Measurements from ENCODE around the gene SLC25A25. TPM values are rescaled to one million over a fixed set of nuclear protein-coding genes. Genes with fewer than 3 reads are reported as not detected.

SLC25A25 gene
- total RNA-seq, 1 experiment from 2014 or later, result 10.7 TPM

- intact Hi-C loops (cut with micrococcal nuclease; ENCODE audit: unreplicated experiment) (no loop called here), in situ Hi-C loops (cut with HindIII; ENCODE audit: low pct_unique_long_range_greater_than_20kb, low sequenced_read_pairs) (no loop called here)
- ChIA-PET CTCF (no interaction called here), POLR2A (no interaction called here)
- Histone ChIP-seq H3K4me3 (ENCODE audit: low read depth in 2 of 2, low read length in 2 of 2) (no peak overlapping the region), H3K4me1 (ENCODE audit: control insufficient read depth, insufficient read depth, low read length) (peaks cover 9% of the 10 kb centered on the region), H3K27me3 (ENCODE audit: control insufficient read depth, insufficient read depth, low read length) (no peaks in the 10 kb centered on the region), H3K27ac (ENCODE audit: low read length) (no peak overlapping the region), H3K9me3 (ENCODE audit: control insufficient read depth, insufficient read depth, low read depth, low read length) (no peaks in the 10 kb centered on the region), H3K36me3 (ENCODE audit: control insufficient read depth, insufficient read depth, low read length) (no peaks in the 10 kb centered on the region)
- DNase-seq (ENCODE audit: low read depth, low spot score) (no peak), ATAC-seq (no peak)
- BruUV-seq (replicated peaks), result no TSS peak
- no peak for TF ChIP-seq POLR2AphosphoS5 (IDR thresholded peaks at IDR 0.05; ENCODE audit: low read depth, low read length)
- TF ChIP-seq SIN3A (IDR thresholded peaks at IDR 0.05; ENCODE audit: borderline replicate concordance, insufficient read depth, low read depth, low read length), result no peak
- no peak for TF ChIP-seq REST (IDR thresholded peaks at IDR 0.05; ENCODE audit: insufficient read depth in 1 of 2, low read depth in 2 of 2, low read length in 1 of 2)
- TF ChIP-seq, protein P1, sequence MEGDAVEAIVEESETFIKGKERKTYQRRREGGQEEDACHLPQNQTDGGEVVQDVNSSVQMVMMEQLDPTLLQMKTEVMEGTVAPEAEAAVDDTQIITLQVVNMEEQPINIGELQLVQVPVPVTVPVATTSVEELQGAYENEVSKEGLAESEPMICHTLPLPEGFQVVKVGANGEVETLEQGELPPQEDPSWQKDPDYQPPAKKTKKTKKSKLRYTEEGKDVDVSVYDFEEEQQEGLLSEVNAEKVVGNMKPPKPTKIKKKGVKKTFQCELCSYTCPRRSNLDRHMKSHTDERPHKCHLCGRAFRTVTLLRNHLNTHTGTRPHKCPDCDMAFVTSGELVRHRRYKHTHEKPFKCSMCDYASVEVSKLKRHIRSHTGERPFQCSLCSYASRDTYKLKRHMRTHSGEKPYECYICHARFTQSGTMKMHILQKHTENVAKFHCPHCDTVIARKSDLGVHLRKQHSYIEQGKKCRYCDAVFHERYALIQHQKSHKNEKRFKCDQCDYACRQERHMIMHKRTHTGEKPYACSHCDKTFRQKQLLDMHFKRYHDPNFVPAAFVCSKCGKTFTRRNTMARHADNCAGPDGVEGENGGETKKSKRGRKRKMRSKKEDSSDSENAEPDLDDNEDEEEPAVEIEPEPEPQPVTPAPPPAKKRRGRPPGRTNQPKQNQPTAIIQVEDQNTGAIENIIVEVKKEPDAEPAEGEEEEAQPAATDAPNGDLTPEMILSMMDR (IDR thresholded peaks at IDR 0.05), result no peak
- TF ChIP-seq TCF7L2 (IDR thresholded peaks at IDR 0.05; ENCODE audit: low read depth, low read length), result no peak
Measured at GRCh38 chr9:128062279-128062678, 5.8 kb upstream of the SLC25A25 start.

DNA sequence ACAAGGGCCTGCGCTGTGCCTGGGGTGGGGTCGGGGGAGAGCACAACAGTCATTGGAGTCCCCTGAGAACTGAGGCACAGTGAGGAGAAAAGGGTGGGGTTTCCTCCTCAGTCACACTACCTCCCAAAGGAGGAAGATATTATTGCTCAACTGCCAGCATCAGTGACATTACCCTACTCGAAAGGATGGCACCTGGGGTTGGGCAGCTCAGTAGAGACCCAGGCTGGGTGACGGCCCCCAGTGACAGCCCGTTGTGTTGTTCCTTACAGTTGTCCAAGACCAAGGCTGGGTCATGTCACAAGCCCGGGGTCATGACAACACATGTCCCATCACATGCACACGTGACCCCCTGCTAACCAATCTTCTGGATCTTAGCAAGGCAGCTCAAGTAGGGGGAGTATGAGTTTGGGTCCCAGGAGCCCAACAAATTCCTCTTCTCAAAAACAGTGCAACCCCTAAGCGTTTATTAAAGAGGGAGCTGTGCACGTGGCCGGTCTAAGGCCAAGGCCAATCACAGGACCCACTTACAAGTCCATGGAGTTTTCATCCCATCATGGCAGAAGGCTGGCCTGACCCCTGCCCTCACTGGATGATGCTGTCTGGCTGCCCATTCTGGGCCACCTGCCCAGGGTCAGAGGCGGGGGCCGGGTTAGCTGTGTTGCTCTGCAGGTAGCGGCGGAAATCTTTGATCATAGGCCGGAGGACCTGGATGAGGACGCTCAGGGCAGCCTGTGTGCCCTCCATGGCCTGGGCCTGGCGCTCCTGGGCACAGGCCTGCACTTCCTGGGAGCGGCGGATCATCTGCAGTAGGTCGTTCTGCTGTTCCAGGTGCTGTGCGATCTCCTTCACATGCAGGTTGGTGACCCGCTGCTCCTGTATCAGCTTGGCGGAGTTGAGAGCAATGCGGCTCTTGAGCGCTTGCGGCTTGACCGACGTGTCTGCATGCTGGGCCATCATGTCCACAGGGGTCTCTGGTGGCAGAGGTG is 4.9 kb upstream of the SLC25A25 start:
- in situ Hi-C loops (cut with HindIII; ENCODE audit: low pct_unique_long_range_greater_than_20kb, low sequenced_read_pairs) (no loop called here), intact Hi-C loops (cut with micrococcal nuclease; ENCODE audit: unreplicated experiment) (no loop called here)
- no peaks in the 10 kb centered on the region for H3K36me3 ChIP-seq (ENCODE audit: control insufficient read depth, insufficient read depth, low read length)
- BruUV-seq (replicated peaks), result no TSS peak
- H3K9me3 ChIP-seq (ENCODE audit: control insufficient read depth, insufficient read depth, low read depth, low read length), result no peaks in the 10 kb centered on the region
- TF ChIP-seq, protein P1 (IDR thresholded peaks at IDR 0.05), result no peak
- no peak for TF ChIP-seq TCF7L2 (IDR thresholded peaks at IDR 0.05; ENCODE audit: low read depth, low read length)
- no peak for TF ChIP-seq REST (IDR thresholded peaks at IDR 0.05; ENCODE audit: insufficient read depth in 1 of 2, low read depth in 2 of 2, low read length in 1 of 2)
- TF ChIP-seq SIN3A (IDR thresholded peaks at IDR 0.05; ENCODE audit: borderline replicate concordance, insufficient read depth, low read depth, low read length), result no peak
- TF ChIP-seq POLR2AphosphoS5 (IDR thresholded peaks at IDR 0.05; ENCODE audit: low read depth, low read length), result no peak
- ChIA-PET POLR2A (no interaction called here), CTCF (interaction anchor here (0.6 kb wide), 1 partner anchor 30 kb away, joined by 5 read pairs; no protein-coding TSS in a partner anchor)
- DNase-seq (ENCODE audit: low read depth, low spot score), result no peak
- no peak overlapping the region for H3K4me3 ChIP-seq (ENCODE audit: low read depth in 2 of 2, low read length in 2 of 2)
- no peaks in the 10 kb centered on the region for H3K27me3 ChIP-seq (ENCODE audit: control insufficient read depth, insufficient read depth, low read length)
- ATAC-seq, result no peak
- H3K4me1 ChIP-seq (ENCODE audit: control insufficient read depth, insufficient read depth, low read length), result peaks cover 9% of the 10 kb centered on the region
- no peak overlapping the region for H3K27ac ChIP-seq (ENCODE audit: low read length)
